Activated CD4-positive, CD25-positive, alpha-beta regulatory T cell treated with anti-CD3 and anti-CD28 coated beads, Interleukin-2, amount 50 U/mL, for 72 hours (primary cell): Measurements from ENCODE around the gene PEX7.
"Not testable (repeated sequence)": the region's sequence is repeated elsewhere in the genome, so short reads cannot be mapped to it uniquely, and the experiment has no call there.

ENCODE experiments used
- DNase-seq: peaks from one replicate; pipeline ENCODE4 v3.0.0; 2021

Gene PEX7

GRCh38 chr6:136959471-136959891 is 137.1 kb downstream of the PEX7 start:
- DNase-seq = no peak

- not testable (repeated sequence) for DNase-seq
These were observed 137.5 kb downstream of the PEX7 start for GRCh38 chr6:136959935-136960334.

- no peak for DNase-seq
These were observed 138.4 kb downstream of the PEX7 start for GRCh38 chr6:136960781-136961180.

GRCh38 chr6:136961848-136962247 is 139.5 kb downstream of the PEX7 start:
- DNase-seq = no peak

- no peak for DNase-seq
These were observed 140.3 kb downstream of the PEX7 start for GRCh38 chr6:136962661-136963060.

- DNase-seq = no peak
These were observed 140.9 kb downstream of the PEX7 start for GRCh38 chr6:136963259-136963658.
